ENCODE data around the gene NXPH4.

DNA sequence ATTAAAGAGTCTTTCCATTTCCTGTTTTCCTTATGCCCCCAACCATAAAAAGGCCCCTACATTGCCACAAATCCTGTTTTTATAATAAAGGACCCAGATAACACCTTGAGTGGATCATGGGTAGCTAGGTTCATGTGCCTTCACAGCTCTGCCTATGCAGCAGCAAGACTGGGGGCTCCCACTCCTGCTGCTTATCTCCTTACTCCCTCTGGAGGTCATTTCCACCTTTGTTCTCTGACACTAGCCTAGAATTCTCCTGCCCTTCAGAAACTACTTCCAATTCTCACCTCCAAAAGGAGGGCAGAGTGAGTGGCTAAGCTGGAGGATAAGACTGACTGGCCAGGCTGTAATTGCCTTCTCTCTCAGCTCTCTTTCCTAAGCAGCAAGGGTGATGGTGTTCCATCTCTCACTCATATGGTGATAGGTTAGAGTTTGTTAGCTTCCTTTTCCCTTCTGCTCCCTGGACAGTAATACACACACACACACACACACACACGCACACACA is 54.4 kb downstream of the NXPH4 start:
- TF ChIP-seq, protein P1, sequence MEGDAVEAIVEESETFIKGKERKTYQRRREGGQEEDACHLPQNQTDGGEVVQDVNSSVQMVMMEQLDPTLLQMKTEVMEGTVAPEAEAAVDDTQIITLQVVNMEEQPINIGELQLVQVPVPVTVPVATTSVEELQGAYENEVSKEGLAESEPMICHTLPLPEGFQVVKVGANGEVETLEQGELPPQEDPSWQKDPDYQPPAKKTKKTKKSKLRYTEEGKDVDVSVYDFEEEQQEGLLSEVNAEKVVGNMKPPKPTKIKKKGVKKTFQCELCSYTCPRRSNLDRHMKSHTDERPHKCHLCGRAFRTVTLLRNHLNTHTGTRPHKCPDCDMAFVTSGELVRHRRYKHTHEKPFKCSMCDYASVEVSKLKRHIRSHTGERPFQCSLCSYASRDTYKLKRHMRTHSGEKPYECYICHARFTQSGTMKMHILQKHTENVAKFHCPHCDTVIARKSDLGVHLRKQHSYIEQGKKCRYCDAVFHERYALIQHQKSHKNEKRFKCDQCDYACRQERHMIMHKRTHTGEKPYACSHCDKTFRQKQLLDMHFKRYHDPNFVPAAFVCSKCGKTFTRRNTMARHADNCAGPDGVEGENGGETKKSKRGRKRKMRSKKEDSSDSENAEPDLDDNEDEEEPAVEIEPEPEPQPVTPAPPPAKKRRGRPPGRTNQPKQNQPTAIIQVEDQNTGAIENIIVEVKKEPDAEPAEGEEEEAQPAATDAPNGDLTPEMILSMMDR (IDR thresholded peaks at IDR 0.05): no peak
- TF ChIP-seq POLR2A (IDR thresholded peaks at IDR 0.05): no peak

All from esophagus squamous epithelium (tissue), 4 donors.